Measurements from ENCODE around the gene CES4A. TPM values are rescaled to one million over a fixed set of nuclear protein-coding genes. Genes with fewer than 3 reads are reported as not detected.

Gene CES4A
- total and polyA plus RNA-seq, 2 of the 13 experiments (the other 11 are each of a cell fraction or from before 2014, with no cell fraction given), result 0.09 to 0.17 TPM

DNA sequence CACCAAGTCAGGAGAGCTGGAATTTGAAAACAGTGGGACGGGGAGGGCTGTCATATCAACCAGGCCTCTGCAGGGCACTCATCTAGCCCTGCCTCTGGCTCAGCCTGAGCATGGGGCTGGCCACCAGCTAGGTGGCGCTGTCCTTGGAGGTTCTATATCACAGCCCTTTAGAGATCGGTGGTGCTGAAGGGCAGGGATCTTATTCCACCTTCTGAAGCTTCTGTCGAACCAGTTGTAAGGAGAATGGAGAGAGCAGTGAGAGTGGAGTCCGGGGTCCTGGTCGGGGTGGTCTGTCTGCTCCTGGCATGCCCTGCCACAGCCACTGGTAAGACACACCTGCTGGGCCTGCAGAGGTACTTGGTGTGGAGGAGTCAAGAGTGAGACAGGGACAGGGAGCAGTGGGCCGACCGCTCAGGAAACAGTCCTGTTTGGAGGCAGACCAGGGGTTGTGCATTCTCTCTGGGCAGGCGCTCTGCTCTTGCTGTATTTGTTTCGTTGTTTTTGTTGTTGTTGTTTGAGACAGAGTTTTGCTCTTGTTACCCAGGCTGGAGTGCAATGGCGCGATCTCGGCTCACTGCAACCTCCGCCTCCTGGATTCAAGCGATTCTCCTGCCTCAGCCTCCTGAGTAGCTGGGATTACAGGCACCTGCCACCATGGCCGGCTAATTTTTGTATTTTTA is 27.2 kb upstream of the CES4A start, which contains the start of gene CES3 (continued):
- TF ChIP-seq, protein P1, sequence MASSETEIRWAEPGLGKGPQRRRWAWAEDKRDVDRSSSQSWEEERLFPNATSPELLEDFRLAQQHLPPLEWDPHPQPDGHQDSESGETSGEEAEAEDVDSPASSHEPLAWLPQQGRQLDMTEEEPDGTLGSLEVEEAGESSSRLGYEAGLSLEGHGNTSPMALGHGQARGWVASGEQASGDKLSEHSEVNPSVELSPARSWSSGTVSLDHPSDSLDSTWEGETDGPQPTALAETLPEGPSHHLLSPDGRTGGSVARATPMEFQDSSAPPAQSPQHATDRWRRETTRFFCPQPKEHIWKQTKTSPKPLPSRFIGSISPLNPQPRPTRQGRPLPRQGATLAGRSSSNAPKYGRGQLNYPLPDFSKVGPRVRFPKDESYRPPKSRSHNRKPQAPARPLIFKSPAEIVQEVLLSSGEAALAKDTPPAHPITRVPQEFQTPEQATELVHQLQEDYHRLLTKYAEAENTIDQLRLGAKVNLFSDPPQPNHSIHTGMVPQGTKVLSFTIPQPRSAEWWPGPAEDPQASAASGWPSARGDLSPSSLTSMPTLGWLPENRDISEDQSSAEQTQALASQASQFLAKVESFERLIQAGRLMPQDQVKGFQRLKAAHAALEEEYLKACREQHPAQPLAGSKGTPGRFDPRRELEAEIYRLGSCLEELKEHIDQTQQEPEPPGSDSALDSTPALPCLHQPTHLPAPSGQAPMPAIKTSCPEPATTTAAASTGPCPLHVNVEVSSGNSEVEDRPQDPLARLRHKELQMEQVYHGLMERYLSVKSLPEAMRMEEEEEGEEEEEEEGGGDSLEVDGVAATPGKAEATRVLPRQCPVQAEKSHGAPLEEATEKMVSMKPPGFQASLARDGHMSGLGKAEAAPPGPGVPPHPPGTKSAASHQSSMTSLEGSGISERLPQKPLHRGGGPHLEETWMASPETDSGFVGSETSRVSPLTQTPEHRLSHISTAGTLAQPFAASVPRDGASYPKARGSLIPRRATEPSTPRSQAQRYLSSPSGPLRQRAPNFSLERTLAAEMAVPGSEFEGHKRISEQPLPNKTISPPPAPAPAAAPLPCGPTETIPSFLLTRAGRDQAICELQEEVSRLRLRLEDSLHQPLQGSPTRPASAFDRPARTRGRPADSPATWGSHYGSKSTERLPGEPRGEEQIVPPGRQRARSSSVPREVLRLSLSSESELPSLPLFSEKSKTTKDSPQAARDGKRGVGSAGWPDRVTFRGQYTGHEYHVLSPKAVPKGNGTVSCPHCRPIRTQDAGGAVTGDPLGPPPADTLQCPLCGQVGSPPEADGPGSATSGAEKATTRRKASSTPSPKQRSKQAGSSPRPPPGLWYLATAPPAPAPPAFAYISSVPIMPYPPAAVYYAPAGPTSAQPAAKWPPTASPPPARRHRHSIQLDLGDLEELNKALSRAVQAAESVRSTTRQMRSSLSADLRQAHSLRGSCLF (CRISPR knock-in tag; IDR thresholded peaks at IDR 0.05; ENCODE audit: borderline replicate concordance), result no peak
- TF ChIP-seq ZBTB25 (CRISPR knock-in tag; IDR thresholded peaks at IDR 0.05) (0 out of 2 replicates have a peak, but pooled peaks have one; percentile 20), ARNT2 (CRISPR knock-in tag; IDR thresholded peaks at IDR 0.05; ENCODE audit: low read depth) (no peak), CHD2 (IDR thresholded peaks at IDR 0.05; ENCODE audit: low read depth, low read length) (no peak), ZNF224 (CRISPR knock-in tag; IDR thresholded peaks at IDR 0.05) (no peak), SAFB2 (CRISPR knock-in tag; IDR thresholded peaks at IDR 0.05; ENCODE audit: borderline replicate concordance, low read depth) (peak; percentile 68; the same call in 1 of the 2 replicates), ZNF264 (CRISPR knock-in tag; IDR thresholded peaks at IDR 0.05) (0 out of 2 replicates have a peak, but pooled peaks have one; percentile 35), TFAP4 (IDR thresholded peaks at IDR 0.05; ENCODE audit: borderline replicate concordance, low read depth) (peak; percentile 9; the same call in 1 of the 2 replicates), SSRP1 (CRISPR knock-in tag; IDR thresholded peaks at IDR 0.05) (no peak), NFE2L2 (IDR thresholded peaks at IDR 0.05; ENCODE audit: low read length) (no peak), ZFAT (CRISPR knock-in tag; conservative IDR thresholded peaks at IDR 0.05) (no peak)
- TF ChIP-seq, protein P2, sequence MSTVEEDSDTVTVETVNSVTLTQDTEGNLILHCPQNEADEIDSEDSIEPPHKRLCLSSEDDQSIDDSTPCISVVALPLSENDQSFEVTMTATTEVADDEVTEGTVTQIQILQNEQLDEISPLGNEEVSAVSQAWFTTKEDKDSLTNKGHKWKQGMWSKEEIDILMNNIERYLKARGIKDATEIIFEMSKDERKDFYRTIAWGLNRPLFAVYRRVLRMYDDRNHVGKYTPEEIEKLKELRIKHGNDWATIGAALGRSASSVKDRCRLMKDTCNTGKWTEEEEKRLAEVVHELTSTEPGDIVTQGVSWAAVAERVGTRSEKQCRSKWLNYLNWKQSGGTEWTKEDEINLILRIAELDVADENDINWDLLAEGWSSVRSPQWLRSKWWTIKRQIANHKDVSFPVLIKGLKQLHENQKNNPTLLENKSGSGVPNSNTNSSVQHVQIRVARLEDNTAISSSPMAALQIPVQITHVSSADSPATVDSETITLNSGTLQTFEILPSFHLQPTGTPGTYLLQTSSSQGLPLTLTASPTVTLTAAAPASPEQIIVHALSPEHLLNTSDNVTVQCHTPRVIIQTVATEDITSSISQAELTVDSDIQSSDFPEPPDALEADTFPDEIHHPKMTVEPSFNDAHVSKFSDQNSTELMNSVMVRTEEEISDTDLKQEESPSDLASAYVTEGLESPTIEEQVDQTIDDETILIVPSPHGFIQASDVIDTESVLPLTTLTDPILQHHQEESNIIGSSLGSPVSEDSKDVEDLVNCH (CRISPR knock-in tag; IDR thresholded peaks at IDR 0.05), result no peak; the same call in 1 of the 2 replicates
- TF ChIP-seq, protein P3, sequence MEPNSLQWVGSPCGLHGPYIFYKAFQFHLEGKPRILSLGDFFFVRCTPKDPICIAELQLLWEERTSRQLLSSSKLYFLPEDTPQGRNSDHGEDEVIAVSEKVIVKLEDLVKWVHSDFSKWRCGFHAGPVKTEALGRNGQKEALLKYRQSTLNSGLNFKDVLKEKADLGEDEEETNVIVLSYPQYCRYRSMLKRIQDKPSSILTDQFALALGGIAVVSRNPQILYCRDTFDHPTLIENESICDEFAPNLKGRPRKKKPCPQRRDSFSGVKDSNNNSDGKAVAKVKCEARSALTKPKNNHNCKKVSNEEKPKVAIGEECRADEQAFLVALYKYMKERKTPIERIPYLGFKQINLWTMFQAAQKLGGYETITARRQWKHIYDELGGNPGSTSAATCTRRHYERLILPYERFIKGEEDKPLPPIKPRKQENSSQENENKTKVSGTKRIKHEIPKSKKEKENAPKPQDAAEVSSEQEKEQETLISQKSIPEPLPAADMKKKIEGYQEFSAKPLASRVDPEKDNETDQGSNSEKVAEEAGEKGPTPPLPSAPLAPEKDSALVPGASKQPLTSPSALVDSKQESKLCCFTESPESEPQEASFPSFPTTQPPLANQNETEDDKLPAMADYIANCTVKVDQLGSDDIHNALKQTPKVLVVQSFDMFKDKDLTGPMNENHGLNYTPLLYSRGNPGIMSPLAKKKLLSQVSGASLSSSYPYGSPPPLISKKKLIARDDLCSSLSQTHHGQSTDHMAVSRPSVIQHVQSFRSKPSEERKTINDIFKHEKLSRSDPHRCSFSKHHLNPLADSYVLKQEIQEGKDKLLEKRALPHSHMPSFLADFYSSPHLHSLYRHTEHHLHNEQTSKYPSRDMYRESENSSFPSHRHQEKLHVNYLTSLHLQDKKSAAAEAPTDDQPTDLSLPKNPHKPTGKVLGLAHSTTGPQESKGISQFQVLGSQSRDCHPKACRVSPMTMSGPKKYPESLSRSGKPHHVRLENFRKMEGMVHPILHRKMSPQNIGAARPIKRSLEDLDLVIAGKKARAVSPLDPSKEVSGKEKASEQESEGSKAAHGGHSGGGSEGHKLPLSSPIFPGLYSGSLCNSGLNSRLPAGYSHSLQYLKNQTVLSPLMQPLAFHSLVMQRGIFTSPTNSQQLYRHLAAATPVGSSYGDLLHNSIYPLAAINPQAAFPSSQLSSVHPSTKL (CRISPR knock-in tag; IDR thresholded peaks at IDR 0.05), result peak; percentile 42
